MM.1S (cell line): ENCODE measurements around the gene DNAJA4.

Source experiments
- CTCF ChIP-seq: fragments of 300-600 bp; sonication (generic); IDR thresholded peaks from 2 replicates; pipeline ENCODE4 v1.5.1; 2016; ENCODE audit warnings: antibody characterized with exemption, low read length, mixed read lengths
- EZH2 ChIP-seq: fragments of 300-600 bp; sonication (generic); optimal IDR thresholded peaks from 2 replicates; pipeline ENCODE3; 2017; ENCODE audit warnings: low read depth, mild to moderate bottlenecking, antibody characterized with exemption, low read length, mixed read lengths

- TF ChIP-seq CTCF (no peak), EZH2 (no peak)
Measured at GRCh38 chr15:78312957-78313356, 48.6 kb downstream of the DNAJA4 start.
